Measurements from ENCODE around the gene ODAM.
"Not testable (repeated sequence)": the region's sequence is repeated elsewhere in the genome, so short reads cannot be mapped to it uniquely, and the experiment has no call there.

The ODAM gene

GRCh38 chr4:70225824-70226223 lies 30.3 kb downstream of the ODAM start, which contains the start of gene FDCSP:
FDCSP (plus strand) TSS chr4:70226124; CDS start chr4:70231195, 5,071 bp downstream.
- no peak for DNase-seq

- DNase-seq, result no peak
These were observed 40.6 kb downstream of the ODAM start for GRCh38 chr4:70236125-70236524.

DNA sequence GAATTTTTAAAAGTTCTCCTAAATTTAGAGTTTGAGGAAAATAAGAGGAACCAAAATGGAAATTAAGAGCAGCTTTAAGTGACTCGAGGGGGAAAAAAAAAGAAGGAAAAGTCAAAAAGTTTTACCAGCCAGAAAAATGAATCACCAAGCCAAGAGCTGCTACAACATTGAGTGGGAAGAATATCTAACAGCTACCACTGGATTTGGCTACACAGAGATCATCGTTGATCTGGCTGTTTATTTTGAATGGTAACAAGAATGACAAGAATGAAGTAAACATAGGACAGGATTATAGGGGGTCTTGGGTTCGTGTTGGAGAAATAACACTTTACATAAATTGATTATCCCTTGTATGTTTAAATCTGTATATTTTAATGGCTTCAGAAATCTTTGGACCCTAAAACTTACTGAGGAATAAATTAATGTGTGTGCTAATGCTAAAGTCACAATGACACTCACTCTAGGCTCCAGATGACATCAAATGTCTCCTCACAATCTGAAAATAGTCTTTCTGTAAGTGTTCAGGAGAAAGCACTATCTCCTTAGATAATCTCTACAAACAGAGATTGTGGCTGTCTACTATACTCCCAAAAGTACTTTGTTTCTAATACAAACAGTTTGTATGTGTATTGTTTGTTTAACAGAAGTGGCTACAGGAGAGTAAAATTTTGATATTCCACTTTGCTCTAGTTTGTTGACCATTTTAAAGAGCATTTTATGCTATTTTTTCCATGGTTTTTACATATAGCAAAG lies 43.8 kb downstream of the ODAM start:
- no peak for DNase-seq

DNA sequence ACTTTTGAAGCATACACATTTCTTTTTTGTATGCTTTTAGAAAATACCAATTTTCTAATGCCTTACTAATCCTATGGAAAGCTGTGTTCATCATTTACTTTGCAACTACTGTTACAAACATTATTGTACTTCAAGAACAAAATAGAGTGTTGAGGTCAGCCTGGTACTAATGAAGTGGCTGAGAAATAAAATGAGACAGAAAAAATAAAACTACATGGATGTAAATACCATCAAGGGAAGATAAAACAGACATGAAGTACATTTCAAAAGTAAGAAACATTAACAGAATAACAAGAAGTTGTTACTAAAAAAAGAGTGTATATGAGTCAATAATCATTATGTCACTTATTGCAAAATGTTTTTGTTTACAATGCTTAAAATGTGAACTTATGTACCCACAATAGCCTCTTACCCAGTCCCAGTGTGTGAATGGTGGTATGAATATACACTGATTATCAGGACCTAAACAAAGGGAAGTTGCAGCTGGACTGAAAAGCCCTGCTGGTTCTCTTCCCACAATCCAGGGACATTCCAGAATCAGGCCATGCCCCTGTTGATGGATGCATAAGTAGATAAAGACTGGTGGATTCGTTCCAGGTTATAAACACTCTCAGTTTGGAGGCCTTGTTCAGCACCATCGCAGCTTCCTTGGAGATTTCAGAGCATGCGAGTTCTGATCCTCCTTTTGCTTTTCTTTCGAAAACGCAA lies 44.5 kb downstream of the ODAM start:
- DNase-seq, result no peak

DNA sequence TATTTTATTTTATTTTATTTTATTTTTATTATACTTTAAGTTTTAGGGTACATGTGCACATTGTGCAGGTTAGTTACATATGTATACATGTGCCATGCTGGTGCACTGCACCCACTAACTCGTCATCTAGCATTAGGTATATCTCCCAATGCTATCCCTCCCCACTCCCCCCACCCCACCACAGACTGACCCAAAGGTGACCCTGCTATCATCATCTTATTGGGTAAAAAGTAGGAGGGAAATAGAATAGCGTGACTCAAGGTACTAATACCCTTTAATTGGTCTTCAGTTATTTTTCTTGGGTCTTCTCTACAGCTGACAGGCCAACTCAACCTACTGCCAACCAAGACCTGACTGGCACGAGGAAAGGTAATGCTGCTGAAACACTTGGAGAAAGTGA lies 46.8 kb downstream of the ODAM start, which contains the start of gene CSN3:
Gene CSN3 (plus strand): TSS at position 301 of the 400 bp plus-strand sequence. CDS start 2,223 bp downstream, outside the sequence.
- DNase-seq, result not testable (repeated sequence)

DNA sequence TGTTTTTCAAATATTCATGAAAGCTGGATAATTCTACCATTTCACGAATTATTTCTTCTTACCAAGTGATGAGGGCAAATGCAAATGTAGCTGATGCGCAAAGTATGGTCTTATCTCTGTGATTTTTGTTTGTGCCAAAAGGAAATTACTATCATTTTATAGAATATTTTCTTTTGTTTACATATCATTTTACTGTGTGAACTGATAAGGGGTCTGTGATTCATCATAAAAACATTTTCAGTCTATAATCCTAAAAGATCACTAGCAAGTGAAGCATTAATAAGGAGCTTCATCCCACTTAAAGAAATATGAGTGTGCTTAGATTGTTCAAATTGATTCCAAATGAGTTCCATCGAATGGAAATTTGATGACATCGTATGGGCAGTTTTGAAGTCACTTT lies 47.6 kb downstream of the ODAM start:
- no peak for DNase-seq

DNA sequence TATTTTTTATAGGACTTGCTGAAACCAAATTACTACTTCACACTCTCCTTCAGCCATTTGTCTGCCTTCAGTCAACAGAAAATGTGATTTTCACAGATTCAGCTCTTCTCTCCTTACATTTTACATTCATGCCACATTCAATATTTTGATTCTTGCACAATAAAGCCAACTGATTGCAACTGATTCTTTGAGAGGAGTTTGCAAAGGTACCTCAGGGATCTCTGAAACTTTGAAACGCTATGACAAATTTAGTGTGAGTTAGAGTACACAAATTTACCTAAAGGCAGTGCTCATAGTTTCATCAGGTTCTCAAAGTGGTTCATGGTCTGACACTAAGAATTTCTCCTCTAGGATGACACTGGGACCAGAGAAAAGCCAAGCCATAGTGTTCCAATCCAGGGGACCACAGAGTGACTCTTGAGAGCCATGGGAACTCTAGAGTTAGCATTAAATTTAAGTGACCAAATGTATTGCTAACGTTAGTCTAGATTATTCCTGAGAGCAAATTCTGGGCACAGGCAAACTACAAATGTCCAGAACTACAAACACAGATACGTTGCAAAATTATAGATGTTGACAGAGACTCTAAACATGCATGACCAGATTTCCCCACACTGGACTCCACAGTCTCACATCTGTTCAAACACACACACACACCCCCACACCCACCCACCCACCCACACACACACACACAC lies 55.9 kb downstream of the ODAM start:
- DNase-seq, result no peak

DNA sequence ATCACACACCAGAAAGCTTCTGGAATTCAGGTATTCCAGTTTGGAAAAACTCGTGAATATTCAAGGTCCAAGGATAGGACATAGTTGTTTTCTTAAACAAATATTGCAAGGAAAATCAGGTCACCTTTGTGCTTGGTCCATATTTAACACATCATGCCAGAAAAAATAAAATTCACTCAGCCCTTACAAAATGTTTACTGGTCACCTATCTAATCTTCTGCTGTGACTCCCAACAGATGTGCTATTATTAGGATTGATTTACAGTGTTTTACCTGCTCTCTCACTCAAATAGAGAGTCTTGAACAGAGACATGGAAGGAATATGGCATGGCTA lies 56.4 kb downstream of the ODAM start:
- DNase-seq, result no peak

All from T1000 (cell line).